ENCODE measurements around the gene UCK1.

Gene UCK1

GRCh38 chr9:131559421-131560000 is 28.4 kb upstream of the UCK1 start:
- TF ChIP-seq, protein P1, sequence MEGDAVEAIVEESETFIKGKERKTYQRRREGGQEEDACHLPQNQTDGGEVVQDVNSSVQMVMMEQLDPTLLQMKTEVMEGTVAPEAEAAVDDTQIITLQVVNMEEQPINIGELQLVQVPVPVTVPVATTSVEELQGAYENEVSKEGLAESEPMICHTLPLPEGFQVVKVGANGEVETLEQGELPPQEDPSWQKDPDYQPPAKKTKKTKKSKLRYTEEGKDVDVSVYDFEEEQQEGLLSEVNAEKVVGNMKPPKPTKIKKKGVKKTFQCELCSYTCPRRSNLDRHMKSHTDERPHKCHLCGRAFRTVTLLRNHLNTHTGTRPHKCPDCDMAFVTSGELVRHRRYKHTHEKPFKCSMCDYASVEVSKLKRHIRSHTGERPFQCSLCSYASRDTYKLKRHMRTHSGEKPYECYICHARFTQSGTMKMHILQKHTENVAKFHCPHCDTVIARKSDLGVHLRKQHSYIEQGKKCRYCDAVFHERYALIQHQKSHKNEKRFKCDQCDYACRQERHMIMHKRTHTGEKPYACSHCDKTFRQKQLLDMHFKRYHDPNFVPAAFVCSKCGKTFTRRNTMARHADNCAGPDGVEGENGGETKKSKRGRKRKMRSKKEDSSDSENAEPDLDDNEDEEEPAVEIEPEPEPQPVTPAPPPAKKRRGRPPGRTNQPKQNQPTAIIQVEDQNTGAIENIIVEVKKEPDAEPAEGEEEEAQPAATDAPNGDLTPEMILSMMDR (IDR thresholded peaks at IDR 0.05; ENCODE audit: low read depth, low read length, poor library complexity, severe bottlenecking), result no peak
- no peak for TF ChIP-seq EZH2phosphoT487 (IDR thresholded peaks at IDR 0.05; ENCODE audit: borderline replicate concordance, low read length)

GRCh38 chr9:131557855-131558548 is 26.9 kb upstream of the UCK1 start:
- H3K36me3 ChIP-seq (ENCODE audit: control insufficient read depth, low read length), result no peaks in the 10 kb centered on the region
- no peaks in the 10 kb centered on the region for H3F3A ChIP-seq (ENCODE audit: control insufficient read depth, insufficient read depth)
- no peaks in the 10 kb centered on the region for H4K20me1 ChIP-seq (ENCODE audit: control insufficient read depth, insufficient read depth, low read depth, low read length)
- no peak overlapping the region for H3K4me3 ChIP-seq (ENCODE audit: low read length)
- no peak overlapping the region for H3K4me2 ChIP-seq (ENCODE audit: low read length)
- H3K27ac ChIP-seq (ENCODE audit: low read depth, low read length), result no peak overlapping the region
- no peaks in the 10 kb centered on the region for H3K4me1 ChIP-seq (ENCODE audit: control insufficient read depth, low read length)
- no peaks in the 10 kb centered on the region for H3K79me2 ChIP-seq (ENCODE audit: control insufficient read depth, low read length)
- no peak for TF ChIP-seq EZH2phosphoT487 (IDR thresholded peaks at IDR 0.05; ENCODE audit: borderline replicate concordance, low read length)
- TF ChIP-seq, protein P1 (IDR thresholded peaks at IDR 0.05; ENCODE audit: low read depth, low read length, poor library complexity, severe bottlenecking), result no peak
- no peaks in the 10 kb centered on the region for H3K27me3 ChIP-seq (ENCODE audit: control insufficient read depth, low read length)
- H3K9me3 ChIP-seq (ENCODE audit: control insufficient read depth, insufficient read depth, low read length), result peaks cover 10% of the 10 kb centered on the region; the same call in 1 of the 2 replicates
- no peaks in the 10 kb centered on the region for H3K9me2 ChIP-seq (replicated peaks; ENCODE audit: control insufficient read depth, low read length)

More at GRCh38 chr9:131559421-131560000, 28.4 kb upstream of the UCK1 start:
- Histone ChIP-seq H3K36me3 (ENCODE audit: control insufficient read depth, low read length) (no peaks in the 10 kb centered on the region), H3K4me1 (ENCODE audit: control insufficient read depth, low read length) (no peaks in the 10 kb centered on the region), H3K9me3 (ENCODE audit: control insufficient read depth, insufficient read depth, low read length) (peaks cover 10% of the 10 kb centered on the region; the same call in 1 of the 2 replicates), H3K27me3 (ENCODE audit: control insufficient read depth, low read length) (no peaks in the 10 kb centered on the region), H3K9me2 (replicated peaks; ENCODE audit: control insufficient read depth, low read length) (no peaks in the 10 kb centered on the region), H3K4me3 (ENCODE audit: low read length) (no peak overlapping the region), H3K4me2 (ENCODE audit: low read length) (no peak overlapping the region), H4K20me1 (ENCODE audit: control insufficient read depth, insufficient read depth, low read depth, low read length) (no peaks in the 10 kb centered on the region), H3F3A (ENCODE audit: control insufficient read depth, insufficient read depth) (no peaks in the 10 kb centered on the region), H3K27ac (ENCODE audit: low read depth, low read length) (no peak overlapping the region), H3K79me2 (ENCODE audit: control insufficient read depth, low read length) (no peaks in the 10 kb centered on the region)

DNA sequence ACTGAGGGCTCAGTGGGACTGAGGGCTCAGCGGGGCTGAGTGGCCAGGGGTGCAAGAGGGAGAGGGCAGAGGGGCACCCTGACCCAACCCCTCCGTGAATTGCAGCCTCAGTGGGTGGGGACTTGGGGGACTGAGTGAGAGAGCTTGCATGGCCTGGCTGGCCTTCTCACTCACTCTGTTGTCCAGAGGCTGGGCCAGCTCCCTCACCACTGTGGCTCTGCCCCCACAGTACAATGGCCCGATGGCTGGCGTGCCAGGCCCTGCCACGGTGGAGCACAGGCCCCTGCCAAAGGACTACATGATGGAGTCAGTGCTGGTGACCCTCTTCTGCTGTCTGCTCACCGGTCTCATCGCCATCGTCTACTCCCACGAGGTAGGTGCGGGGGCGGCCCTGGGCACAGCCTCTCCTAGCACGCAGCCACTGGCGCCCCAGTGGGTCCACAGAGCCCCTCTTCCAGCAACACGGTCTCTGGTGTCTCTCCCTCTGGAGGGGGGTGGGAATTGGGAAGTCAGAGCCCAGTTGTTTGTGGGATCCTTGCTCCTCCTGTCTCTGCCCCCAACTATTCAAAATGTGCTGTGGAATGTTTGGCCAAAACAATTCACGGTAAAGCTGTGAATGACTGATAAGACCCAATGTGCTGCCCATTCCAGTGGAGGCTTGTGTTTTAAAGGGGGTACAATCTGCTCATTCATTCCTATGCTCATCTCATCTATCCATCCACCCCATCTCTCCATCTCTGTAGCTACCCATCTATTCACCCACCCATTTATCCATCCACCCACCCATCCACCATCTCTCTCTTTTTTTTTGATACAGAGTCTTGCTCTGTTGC is 25.0 kb upstream of the UCK1 start:
- H3K4me2 ChIP-seq (ENCODE audit: low read length), result no peak overlapping the region
- H3K27ac ChIP-seq (ENCODE audit: low read depth, low read length), result no peak overlapping the region
- no peaks in the 10 kb centered on the region for H4K20me1 ChIP-seq (ENCODE audit: control insufficient read depth, insufficient read depth, low read depth, low read length)
- H3K79me2 ChIP-seq (ENCODE audit: control insufficient read depth, low read length), result no peaks in the 10 kb centered on the region
- peaks cover 5% of the 10 kb centered on the region; the same call in 1 of the 2 replicates for H3K9me3 ChIP-seq (ENCODE audit: control insufficient read depth, insufficient read depth, low read length)
- H3K4me1 ChIP-seq (ENCODE audit: control insufficient read depth, low read length), result no peaks in the 10 kb centered on the region
- no peaks in the 10 kb centered on the region for H3K9me2 ChIP-seq (replicated peaks; ENCODE audit: control insufficient read depth, low read length)
- no peaks in the 10 kb centered on the region for H3K27me3 ChIP-seq (ENCODE audit: control insufficient read depth, low read length)
- H3F3A ChIP-seq (ENCODE audit: control insufficient read depth, insufficient read depth), result no peaks in the 10 kb centered on the region
- H3K36me3 ChIP-seq (ENCODE audit: control insufficient read depth, low read length), result no peaks in the 10 kb centered on the region
- no peak overlapping the region for H3K4me3 ChIP-seq (ENCODE audit: low read length)
- TF ChIP-seq, protein P1 (IDR thresholded peaks at IDR 0.05; ENCODE audit: low read depth, low read length, poor library complexity, severe bottlenecking), result no peak
- no peak for TF ChIP-seq EZH2phosphoT487 (IDR thresholded peaks at IDR 0.05; ENCODE audit: borderline replicate concordance, low read length)

All from DOHH2 (cell line).